ENCODE results near the gene TRA2B.

TRA2B gene

GRCh38 chr3:185930393-185931107 lies 7.3 kb downstream of the TRA2B start:
- H3K27ac ChIP-seq = no peak overlapping the region
- H3K27me3 ChIP-seq = no peaks in the 10 kb centered on the region
- TF ChIP-seq Cebpa-rat (IDR thresholded peaks at IDR 0.05) = no peak
- peaks cover 75% of the 10 kb centered on the region for H3K4me1 ChIP-seq
- peaks cover 100% of the 10 kb centered on the region for H4K20me1 ChIP-seq
- peaks cover 60% of the 10 kb centered on the region for H3K36me3 ChIP-seq
- 0 out of 2 replicates have a peak overlapping the region, but pooled peaks have one; percentile 6 for H3K9ac ChIP-seq
- H3K4me2 ChIP-seq = peak overlapping the region; percentile 88
- H3K9me3 ChIP-seq = no peaks in the 10 kb centered on the region
- no peak overlapping the region for H3K4me3 ChIP-seq

- Histone ChIP-seq H3K4me1 (peaks cover 75% of the 10 kb centered on the region), H3K4me3 (no peak overlapping the region), H3K9me3 (no peaks in the 10 kb centered on the region), H3K27me3 (no peaks in the 10 kb centered on the region), H3K9ac (peak overlapping the region; percentile 52; the same call in 1 of the 2 replicates), H4K20me1 (peaks cover 100% of the 10 kb centered on the region), H3K36me3 (peaks cover 71% of the 10 kb centered on the region), H3K27ac (no peak overlapping the region), H3K4me2 (peak overlapping the region; percentile 88)
- no peak for TF ChIP-seq Cebpa-rat (IDR thresholded peaks at IDR 0.05)
These were observed 8.3 kb downstream of the TRA2B start for GRCh38 chr3:185929192-185930151.

- H3K9ac ChIP-seq = peak overlapping the region; percentile 52; the same call in 1 of the 2 replicates
- H4K20me1 ChIP-seq = peaks cover 100% of the 10 kb centered on the region
- no peaks in the 10 kb centered on the region for H3K9me3 ChIP-seq
- no peak overlapping the region for H3K4me3 ChIP-seq
- peaks cover 65% of the 10 kb centered on the region for H3K4me1 ChIP-seq
- no peaks in the 10 kb centered on the region for H3K27me3 ChIP-seq
- TF ChIP-seq Cebpa-rat (IDR thresholded peaks at IDR 0.05) = no peak
- H3K27ac ChIP-seq = no peak overlapping the region
- peak overlapping the region; percentile 88 for H3K4me2 ChIP-seq
- peaks cover 80% of the 10 kb centered on the region for H3K36me3 ChIP-seq
These were observed 9.3 kb downstream of the TRA2B start for GRCh38 chr3:185928496-185928895.

- Histone ChIP-seq H4K20me1 (peaks cover 100% of the 10 kb centered on the region), H3K9me3 (no peaks in the 10 kb centered on the region), H3K9ac (no peak overlapping the region), H3K4me3 (no peak overlapping the region), H3K4me2 (peak overlapping the region; percentile 88), H3K27ac (no peak overlapping the region), H3K4me1 (peaks cover 57% of the 10 kb centered on the region), H3K27me3 (no peaks in the 10 kb centered on the region), H3K36me3 (peaks cover 89% of the 10 kb centered on the region)
- no peak for TF ChIP-seq Cebpa-rat (IDR thresholded peaks at IDR 0.05)
These were observed 10.2 kb downstream of the TRA2B start for GRCh38 chr3:185927501-185928200.

- Histone ChIP-seq H3K4me2 (no peak overlapping the region), H3K9me3 (no peaks in the 10 kb centered on the region), H3K4me1 (peaks cover 45% of the 10 kb centered on the region), H4K20me1 (peaks cover 100% of the 10 kb centered on the region), H3K4me3 (no peak overlapping the region), H3K27ac (no peak overlapping the region), H3K27me3 (no peaks in the 10 kb centered on the region), H3K9ac (no peak overlapping the region), H3K36me3 (peaks cover 100% of the 10 kb centered on the region)
- TF ChIP-seq Cebpa-rat (IDR thresholded peaks at IDR 0.05) = no peak
These were observed 11.4 kb downstream of the TRA2B start for GRCh38 chr3:185926445-185926844.

GRCh38 chr3:185925353-185925752 lies 12.5 kb downstream of the TRA2B start:
- Histone ChIP-seq H3K27me3 (no peaks in the 10 kb centered on the region), H3K27ac (no peak overlapping the region), H3K9me3 (no peaks in the 10 kb centered on the region), H3K4me2 (no peak overlapping the region), H3K9ac (no peak overlapping the region), H3K36me3 (peaks cover 100% of the 10 kb centered on the region), H3K4me1 (peaks cover 34% of the 10 kb centered on the region), H4K20me1 (peaks cover 100% of the 10 kb centered on the region), H3K4me3 (no peak overlapping the region)
- TF ChIP-seq Cebpa-rat (IDR thresholded peaks at IDR 0.05) = no peak

GRCh38 chr3:185924375-185924774 lies 13.4 kb downstream of the TRA2B start:
- TF ChIP-seq Cebpa-rat (IDR thresholded peaks at IDR 0.05) = no peak
- Histone ChIP-seq H3K4me3 (no peak overlapping the region), H3K4me1 (peaks cover 24% of the 10 kb centered on the region), H4K20me1 (peaks cover 100% of the 10 kb centered on the region), H3K27ac (no peak overlapping the region), H3K27me3 (no peaks in the 10 kb centered on the region), H3K9me3 (no peaks in the 10 kb centered on the region), H3K4me2 (no peak overlapping the region), H3K9ac (no peak overlapping the region), H3K36me3 (peaks cover 100% of the 10 kb centered on the region)

- Histone ChIP-seq H4K20me1 (peaks cover 100% of the 10 kb centered on the region), H3K4me2 (no peak overlapping the region), H3K9me3 (no peaks in the 10 kb centered on the region), H3K36me3 (peaks cover 100% of the 10 kb centered on the region), H3K4me3 (no peak overlapping the region), H3K4me1 (no peaks in the 10 kb centered on the region), H3K9ac (no peak overlapping the region), H3K27ac (no peak overlapping the region), H3K27me3 (no peaks in the 10 kb centered on the region)
- TF ChIP-seq Cebpa-rat (IDR thresholded peaks at IDR 0.05) = no peak
These were observed 17.6 kb downstream of the TRA2B start for GRCh38 chr3:185920184-185920583.

- no peak overlapping the region for H3K27ac ChIP-seq
- peaks cover 98% of the 10 kb centered on the region for H4K20me1 ChIP-seq
- no peak for TF ChIP-seq Cebpa-rat (IDR thresholded peaks at IDR 0.05)
- H3K27me3 ChIP-seq = no peaks in the 10 kb centered on the region
- H3K9me3 ChIP-seq = no peaks in the 10 kb centered on the region
- H3K4me3 ChIP-seq = no peak overlapping the region
- no peaks in the 10 kb centered on the region for H3K4me1 ChIP-seq
- peaks cover 84% of the 10 kb centered on the region for H3K36me3 ChIP-seq
- no peak overlapping the region for H3K9ac ChIP-seq
- no peak overlapping the region for H3K4me2 ChIP-seq
These were observed 21.6 kb downstream of the TRA2B start for GRCh38 chr3:185916042-185916833.
